Muscle layer of colon (tissue), 2 donors: Measurements from ENCODE around the gene DRD3.

Experiments
- H3K27ac ChIP-seq: one replicate; pipeline ENCODE4 v1.7.0; 2013; ENCODE audit warnings: low read depth, mild to moderate bottlenecking, low read length, moderate library complexity
- H3K27me3 ChIP-seq, 2 donors: one replicate each; pipeline ENCODE4 v1.7.0; 2013; ENCODE audit warnings: low read length in 2 of 2, mild to moderate bottlenecking in 2 of 2; ENCODE audit not compliant: insufficient read depth in 2 of 2, control insufficient read depth in 1 of 2
- H3K36me3 ChIP-seq: one replicate; pipeline ENCODE4 v1.7.0; 2013; ENCODE audit warnings: mild to moderate bottlenecking, low read length; ENCODE audit not compliant: insufficient read depth
- H3K4me1 ChIP-seq: one replicate; pipeline ENCODE4 v1.7.0; 2013; ENCODE audit warnings: mild to moderate bottlenecking, low read length; ENCODE audit not compliant: insufficient read depth
- H3K4me3 ChIP-seq, 2 donors: one replicate each; pipeline ENCODE4 v1.7.0; 2013; ENCODE audit warnings: low read length in 2 of 2, low read depth in 1 of 2, mild to moderate bottlenecking in 1 of 2, moderate library complexity in 1 of 2
- H3K9ac ChIP-seq: one replicate; pipeline ENCODE4 v1.7.0; 2013; ENCODE audit warnings: low read length
- H3K9me3 ChIP-seq: one replicate; pipeline ENCODE4 v1.7.0; 2013; ENCODE audit warnings: mild to moderate bottlenecking, low read length
- donor health status: abdominal sarcoma.
- donor health status: Adenocarcinoma of cecum.

Gene DRD3

GRCh38 chr3:114115143-114115542, 63.7 kb downstream of the DRD3 start:
- H3K4me1 ChIP-seq: no peaks in the 10 kb centered on the region
- no peaks in the 10 kb centered on the region for H3K9me3 ChIP-seq
- H3K27ac ChIP-seq: no peak overlapping the region
- no peak overlapping the region for H3K9ac ChIP-seq
- no peaks in the 10 kb centered on the region for H3K27me3 ChIP-seq
- no peaks in the 10 kb centered on the region for H3K36me3 ChIP-seq
- H3K4me3 ChIP-seq: no peak overlapping the region

DNA sequence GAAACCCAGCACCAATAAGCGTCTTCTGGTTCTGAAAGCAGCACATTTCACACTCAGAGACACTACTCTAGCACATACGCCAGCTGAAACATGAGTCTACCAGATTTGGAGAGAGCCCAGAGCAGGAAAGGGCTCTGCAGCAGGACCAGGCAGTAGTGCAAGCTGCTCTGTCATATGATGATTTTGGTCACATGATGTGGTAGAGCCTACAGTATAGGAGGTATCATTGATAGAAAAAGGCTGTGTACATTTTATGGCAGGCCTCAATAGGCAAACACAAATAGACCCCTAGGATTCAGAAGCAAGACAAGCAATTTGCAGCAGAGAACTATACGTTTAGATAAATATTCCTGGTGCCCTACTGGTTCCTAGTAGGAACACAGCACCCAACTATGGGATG, 64.1 kb downstream of the DRD3 start:
- H3K9me3 ChIP-seq: no peaks in the 10 kb centered on the region
- H3K4me1 ChIP-seq: no peaks in the 10 kb centered on the region
- H3K4me3 ChIP-seq: no peak overlapping the region
- H3K36me3 ChIP-seq: no peaks in the 10 kb centered on the region
- H3K9ac ChIP-seq: no peak overlapping the region
- H3K27ac ChIP-seq: no peak overlapping the region
- H3K27me3 ChIP-seq: no peaks in the 10 kb centered on the region

GRCh38 chr3:114112696-114113095, 66.2 kb downstream of the DRD3 start:
- Histone ChIP-seq H3K36me3 (no peaks in the 10 kb centered on the region), H3K27me3 (no peaks in the 10 kb centered on the region), H3K9me3 (no peaks in the 10 kb centered on the region), H3K4me3 (no peak overlapping the region), H3K9ac (no peak overlapping the region), H3K4me1 (no peaks in the 10 kb centered on the region), H3K27ac (no peak overlapping the region)

DNA sequence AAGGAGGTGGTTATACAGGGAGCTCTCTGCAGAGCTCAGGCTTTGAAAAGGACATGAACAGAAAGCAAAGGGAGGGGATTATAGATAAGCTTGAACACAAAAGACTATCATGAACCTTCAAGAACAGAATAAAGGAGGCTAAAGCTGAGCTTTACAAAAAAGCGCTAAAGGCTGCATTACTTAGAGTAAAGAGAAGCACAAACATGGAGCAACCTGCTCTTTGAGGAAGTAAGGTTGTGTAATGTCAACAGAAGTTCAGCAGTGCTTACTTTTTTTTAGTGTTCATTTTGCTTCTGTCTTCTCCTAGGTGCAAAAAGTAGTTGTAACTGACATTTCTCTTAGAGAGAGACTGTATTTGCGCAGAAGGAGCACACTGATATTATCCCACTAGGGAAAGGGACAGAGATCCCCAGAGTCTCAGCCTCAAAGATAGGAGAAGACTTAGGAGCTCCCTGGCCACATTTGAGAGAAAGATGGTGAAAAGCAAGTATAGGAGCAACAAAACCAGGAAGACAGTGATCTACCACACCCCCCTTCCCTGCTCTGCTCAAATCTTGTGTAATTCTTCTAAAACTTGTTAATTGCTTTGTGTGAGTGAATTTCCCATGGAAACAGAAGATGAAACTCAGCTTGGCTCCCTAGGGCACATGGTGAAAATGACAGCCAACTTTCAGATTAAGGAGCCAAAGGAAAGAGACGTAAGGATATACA, 67.6 kb downstream of the DRD3 start:
- Histone ChIP-seq H3K4me3 (no peak overlapping the region), H3K27ac (no peak overlapping the region)

GRCh38 chr3:114110439-114110838, 68.4 kb downstream of the DRD3 start:
- Histone ChIP-seq H3K36me3 (no peaks in the 10 kb centered on the region), H3K27me3 (no peaks in the 10 kb centered on the region), H3K27ac (no peak overlapping the region)

More for the DNA sequence above, 67.6 kb downstream of the DRD3 start:
- Histone ChIP-seq H3K4me1 (no peaks in the 10 kb centered on the region), H3K9ac (no peak overlapping the region), H3K9me3 (no peaks in the 10 kb centered on the region), H3K27me3 (no peaks in the 10 kb centered on the region), H3K36me3 (no peaks in the 10 kb centered on the region)

DNA sequence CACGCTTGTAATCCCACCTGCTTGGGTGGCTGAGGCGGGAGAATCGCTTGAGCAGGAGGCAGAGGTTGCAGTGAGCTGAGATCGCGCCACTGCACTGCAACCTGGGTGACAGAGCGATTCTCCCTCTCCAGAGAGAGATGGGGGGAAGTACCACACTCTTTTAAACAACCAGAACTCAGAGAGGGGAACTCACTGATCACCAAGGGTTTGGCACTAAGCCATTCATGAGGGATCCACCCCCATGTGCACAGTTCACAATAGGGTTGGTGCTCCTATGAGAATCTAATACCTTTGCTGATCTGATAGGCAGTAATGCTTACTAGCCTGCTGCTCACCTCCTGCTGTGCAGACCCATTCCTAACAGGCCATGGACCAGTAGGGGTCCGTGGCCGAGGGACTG, 70.7 kb downstream of the DRD3 start:
- Histone ChIP-seq H3K27ac (no peak overlapping the region), H3K27me3 (no peaks in the 10 kb centered on the region), H3K4me3 (no peak overlapping the region), H3K9ac (no peak overlapping the region), H3K9me3 (no peaks in the 10 kb centered on the region), H3K4me1 (no peaks in the 10 kb centered on the region), H3K36me3 (no peaks in the 10 kb centered on the region)

More at GRCh38 chr3:114110439-114110838, 68.4 kb downstream of the DRD3 start:
- Histone ChIP-seq H3K4me3 (no peak overlapping the region), H3K9ac (no peak overlapping the region), H3K4me1 (no peaks in the 10 kb centered on the region), H3K9me3 (no peaks in the 10 kb centered on the region)

- Histone ChIP-seq H3K4me1 (no peaks in the 10 kb centered on the region), H3K9ac (no peak overlapping the region), H3K27ac (no peak overlapping the region), H3K4me3 (no peak overlapping the region), H3K36me3 (no peaks in the 10 kb centered on the region), H3K27me3 (no peaks in the 10 kb centered on the region), H3K9me3 (no peaks in the 10 kb centered on the region)
These were observed 74.4 kb downstream of the DRD3 start for GRCh38 chr3:114104414-114104813.

GRCh38 chr3:114103858-114104257, 75.0 kb downstream of the DRD3 start:
- H3K9ac ChIP-seq: no peak overlapping the region
- H3K4me1 ChIP-seq: no peaks in the 10 kb centered on the region
- no peak overlapping the region for H3K4me3 ChIP-seq
- H3K27ac ChIP-seq: no peak overlapping the region
- H3K9me3 ChIP-seq: no peaks in the 10 kb centered on the region
- no peaks in the 10 kb centered on the region for H3K27me3 ChIP-seq
- no peaks in the 10 kb centered on the region for H3K36me3 ChIP-seq

DNA sequence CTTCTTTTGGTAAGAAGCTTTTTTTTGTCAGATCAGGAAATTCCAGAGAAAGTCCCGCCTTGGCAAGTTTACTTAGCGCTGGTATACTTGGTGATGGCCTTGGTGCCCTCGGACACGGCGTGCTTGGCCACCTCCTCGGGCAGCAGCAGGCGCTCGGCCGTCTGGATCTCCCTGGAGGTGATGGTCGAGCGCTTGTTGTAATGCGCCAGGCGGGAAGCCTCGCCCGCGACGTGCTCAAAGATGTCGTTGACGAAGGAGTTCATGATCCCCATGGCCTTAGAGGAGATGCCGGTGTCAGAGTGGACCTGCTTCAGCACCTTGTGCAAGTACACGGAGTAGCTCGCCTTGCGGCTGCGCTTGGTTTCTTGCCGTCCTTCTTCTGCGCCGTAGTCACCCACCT, 75.7 kb downstream of the DRD3 start:
- H3K27ac ChIP-seq: no peak overlapping the region
- no peak overlapping the region for H3K9ac ChIP-seq
- H3K4me1 ChIP-seq: no peaks in the 10 kb centered on the region
- H3K4me3 ChIP-seq: no peak overlapping the region
- no peaks in the 10 kb centered on the region for H3K9me3 ChIP-seq
- H3K36me3 ChIP-seq: no peaks in the 10 kb centered on the region
- no peaks in the 10 kb centered on the region for H3K27me3 ChIP-seq

GRCh38 chr3:114101101-114101500, 77.8 kb downstream of the DRD3 start:
- H3K9ac ChIP-seq: no peak overlapping the region
- H3K36me3 ChIP-seq: no peaks in the 10 kb centered on the region
- no peaks in the 10 kb centered on the region for H3K4me1 ChIP-seq
- H3K9me3 ChIP-seq: no peaks in the 10 kb centered on the region
- H3K4me3 ChIP-seq: no peak overlapping the region
- no peak overlapping the region for H3K27ac ChIP-seq
- no peaks in the 10 kb centered on the region for H3K27me3 ChIP-seq

DNA sequence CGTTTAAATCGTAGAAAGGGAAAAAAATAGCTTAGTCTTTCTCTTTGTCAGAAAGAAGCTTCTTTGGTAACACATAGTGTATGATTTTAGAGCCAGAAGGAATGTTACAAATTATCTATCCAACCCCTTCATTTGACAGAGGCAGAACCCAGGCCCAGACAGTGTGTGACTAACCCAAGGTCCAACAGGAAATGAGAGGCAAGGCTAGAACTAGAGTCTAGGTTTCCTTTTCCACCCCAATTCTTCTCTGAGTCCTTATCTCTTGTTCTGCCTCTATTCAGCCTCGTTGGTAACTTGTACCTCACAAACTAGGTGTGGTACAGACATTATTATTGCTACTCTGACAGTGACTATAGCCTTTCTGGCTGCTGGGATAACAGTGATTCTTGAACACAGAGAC, 83.1 kb downstream of the DRD3 start:
- Histone ChIP-seq H3K9me3 (no peaks in the 10 kb centered on the region), H3K4me3 (no peak overlapping the region), H3K27me3 (no peaks in the 10 kb centered on the region), H3K9ac (no peak overlapping the region), H3K4me1 (no peaks in the 10 kb centered on the region), H3K27ac (no peak overlapping the region), H3K36me3 (no peaks in the 10 kb centered on the region)

DNA sequence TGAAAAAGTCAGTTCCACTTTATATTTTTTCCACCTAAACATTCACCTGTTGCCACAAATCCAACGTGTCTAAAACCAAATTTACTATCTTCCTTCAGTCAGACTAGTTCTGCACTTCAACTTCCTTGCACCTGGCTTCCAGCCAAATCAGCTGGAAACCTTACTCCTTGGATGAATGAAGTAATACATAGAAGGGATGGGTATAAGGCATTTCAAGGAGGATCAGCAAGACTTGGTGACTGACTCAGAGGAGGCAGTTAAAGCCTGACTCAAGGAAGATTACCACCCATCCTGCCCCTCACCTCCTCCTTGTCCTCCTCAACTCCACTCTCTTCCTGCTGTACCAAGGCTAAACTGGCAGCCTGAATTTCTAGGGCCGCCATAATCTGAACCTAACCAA, 85.3 kb downstream of the DRD3 start:
- Histone ChIP-seq H3K27me3 (no peaks in the 10 kb centered on the region), H3K4me3 (no peak overlapping the region), H3K9ac (no peak overlapping the region), H3K27ac (no peak overlapping the region), H3K9me3 (no peaks in the 10 kb centered on the region), H3K36me3 (no peaks in the 10 kb centered on the region), H3K4me1 (no peaks in the 10 kb centered on the region)
